ENCODE data around the gene ZNF503. TPM values are rescaled to one million over a fixed set of nuclear protein-coding genes. Genes with fewer than 3 reads are reported as not detected.

Gene ZNF503
- total RNA-seq, 1 experiment from 2014 or later = 1.5 TPM

GRCh38 chr10:75444781-75445386 is 43.3 kb upstream of the ZNF503 start:
- H4K20me1 ChIP-seq (ENCODE audit: insufficient read depth) = no peaks in the 10 kb centered on the region
- H3K4me3 ChIP-seq = no peak overlapping the region
- H3K36me3 ChIP-seq (ENCODE audit: low read depth) = no peaks in the 10 kb centered on the region
- H3K27ac ChIP-seq = no peak overlapping the region
- no peak for DNase-seq
- ChIA-PET CTCF (no interaction called here), POLR2A (ENCODE audit: unreplicated experiment) (no interaction called here)
- TF ChIP-seq CTCF (conservative IDR thresholded peaks at IDR 0.05) = no peak
- TF ChIP-seq EZH2 (IDR thresholded peaks at IDR 0.05; ENCODE audit: low read depth) = no peak
- H3K4me1 ChIP-seq (replicated peaks; ENCODE audit: insufficient read depth) = peaks cover 8% of the 10 kb centered on the region; the same call in 1 of the 2 replicates
- no peak overlapping the region for H3K4me2 ChIP-seq
- no TSS peak for BruUV-seq (replicated peaks)
- no peak overlapping the region for H2AFZ ChIP-seq
- H3K9me2 ChIP-seq (ENCODE audit: insufficient read depth) = no peaks in the 10 kb centered on the region
- H3K27me3 ChIP-seq (ENCODE audit: insufficient read depth, low read depth) = no peaks in the 10 kb centered on the region
- H3F3A ChIP-seq (ENCODE audit: insufficient read depth, low read depth) = no peaks in the 10 kb centered on the region
- intact Hi-C loops (cut with micrococcal nuclease; ENCODE audit: unreplicated experiment) = no loop called here
- H3K9me3 ChIP-seq (ENCODE audit: insufficient read depth, low read depth) = peaks cover 30% of the 10 kb centered on the region
- H3K79me2 ChIP-seq (ENCODE audit: low read depth) = no peaks in the 10 kb centered on the region

GRCh38 chr10:75443362-75443761 is 41.8 kb upstream of the ZNF503 start:
- no peaks in the 10 kb centered on the region for H3K27me3 ChIP-seq (ENCODE audit: insufficient read depth, low read depth)
- H3K36me3 ChIP-seq (ENCODE audit: low read depth) = no peaks in the 10 kb centered on the region
- H3K4me2 ChIP-seq = no peak overlapping the region
- H3K9me2 ChIP-seq (ENCODE audit: insufficient read depth) = no peaks in the 10 kb centered on the region
- intact Hi-C loops (cut with micrococcal nuclease; ENCODE audit: unreplicated experiment) = no loop called here
- H3K4me3 ChIP-seq = no peak overlapping the region
- POLR2A ChIA-PET (ENCODE audit: unreplicated experiment) = no interaction called here
- H4K20me1 ChIP-seq (ENCODE audit: insufficient read depth) = no peaks in the 10 kb centered on the region
- no peaks in the 10 kb centered on the region for H3K79me2 ChIP-seq (ENCODE audit: low read depth)
- TF ChIP-seq EZH2 (IDR thresholded peaks at IDR 0.05; ENCODE audit: low read depth) (no peak), CTCF (conservative IDR thresholded peaks at IDR 0.05) (no peak)
- H2AFZ ChIP-seq = no peak overlapping the region
- H3K4me1 ChIP-seq (replicated peaks; ENCODE audit: insufficient read depth) = peaks cover 6% of the 10 kb centered on the region; the same call in 1 of the 2 replicates
- CTCF ChIA-PET = no interaction called here
- no TSS peak for BruUV-seq (replicated peaks)
- peaks cover 30% of the 10 kb centered on the region for H3K9me3 ChIP-seq (ENCODE audit: insufficient read depth, low read depth)
- no peaks in the 10 kb centered on the region for H3F3A ChIP-seq (ENCODE audit: insufficient read depth, low read depth)
- no peak overlapping the region for H3K27ac ChIP-seq
- no peak for DNase-seq

GRCh38 chr10:75441682-75442081 is 40.1 kb upstream of the ZNF503 start:
- no TSS peak for BruUV-seq (replicated peaks)
- intact Hi-C loops (cut with micrococcal nuclease; ENCODE audit: unreplicated experiment) = no loop called here
- H3K9me2 ChIP-seq (ENCODE audit: insufficient read depth) = no peaks in the 10 kb centered on the region
- H3K4me2 ChIP-seq = no peak overlapping the region
- CTCF ChIA-PET = no interaction called here
- TF ChIP-seq EZH2 (IDR thresholded peaks at IDR 0.05; ENCODE audit: low read depth) = no peak
- no peak for TF ChIP-seq CTCF (conservative IDR thresholded peaks at IDR 0.05)
- no peaks in the 10 kb centered on the region for H3K27me3 ChIP-seq (ENCODE audit: insufficient read depth, low read depth)
- no peaks in the 10 kb centered on the region for H3F3A ChIP-seq (ENCODE audit: insufficient read depth, low read depth)
- H3K4me1 ChIP-seq (replicated peaks; ENCODE audit: insufficient read depth) = no peaks in the 10 kb centered on the region
- H3K27ac ChIP-seq = no peak overlapping the region
- H3K36me3 ChIP-seq (ENCODE audit: low read depth) = no peaks in the 10 kb centered on the region
- POLR2A ChIA-PET (ENCODE audit: unreplicated experiment) = no interaction called here
- H3K4me3 ChIP-seq = no peak overlapping the region
- H4K20me1 ChIP-seq (ENCODE audit: insufficient read depth) = no peaks in the 10 kb centered on the region
- peaks cover 30% of the 10 kb centered on the region for H3K9me3 ChIP-seq (ENCODE audit: insufficient read depth, low read depth)
- H2AFZ ChIP-seq = no peak overlapping the region
- H3K79me2 ChIP-seq (ENCODE audit: low read depth) = no peaks in the 10 kb centered on the region
- no peak for DNase-seq
